ENCODE data around the gene PCIF1. TPM values are rescaled to one million over a fixed set of nuclear protein-coding genes. Genes with fewer than 3 reads are reported as not detected.

Gene PCIF1
- total RNA-seq, 1 donor from 2014 or later = 26.2 TPM

GRCh38 chr20:45958593-45958992 lies 24.1 kb downstream of the PCIF1 start:
- ATAC-seq = no peak
- peak; percentile 5 for DNase-seq
- intact Hi-C loops (cut with micrococcal nuclease) = no loop called here

GRCh38 chr20:45959126-45959525 lies 24.6 kb downstream of the PCIF1 start:
- intact Hi-C loops (cut with micrococcal nuclease) = no loop called here
- DNase-seq = peak; percentile 28
- ATAC-seq = no peak

GRCh38 chr20:45959956-45960630 lies 25.6 kb downstream of the PCIF1 start:
- ATAC-seq = no peak
- intact Hi-C loops (cut with micrococcal nuclease) = no loop called here
- DNase-seq = peak; percentile 17

- intact Hi-C loops (cut with micrococcal nuclease) = no loop called here
- peak; percentile 20 for DNase-seq
- ATAC-seq = no peak
These were observed 27.7 kb downstream of the PCIF1 start for GRCh38 chr20:45962031-45962755.

GRCh38 chr20:45963059-45964005 lies 28.8 kb downstream of the PCIF1 start:
- DNase-seq (peak; percentile 32), ATAC-seq (peak; percentile 23)
- intact Hi-C loops (cut with micrococcal nuclease) = no loop called here

GRCh38 chr20:45964006-45964400 lies 29.5 kb downstream of the PCIF1 start:
- ATAC-seq (no peak), DNase-seq (peak; percentile 18)
- intact Hi-C loops (cut with micrococcal nuclease) = no loop called here

GRCh38 chr20:45965169-45966002 lies 30.9 kb downstream of the PCIF1 start:
- ATAC-seq (no peak), DNase-seq (peak; percentile 19)
- intact Hi-C loops (cut with micrococcal nuclease) = no loop called here

- intact Hi-C loops (cut with micrococcal nuclease) = no loop called here
- DNase-seq = peak; percentile 26
- no peak for ATAC-seq
These were observed 33.1 kb downstream of the PCIF1 start for GRCh38 chr20:45967551-45968080.

GRCh38 chr20:45968081-45968671 lies 33.7 kb downstream of the PCIF1 start:
- intact Hi-C loops (cut with micrococcal nuclease) = no loop called here
- DNase-seq = peak; percentile 29
- ATAC-seq = no peak

GRCh38 chr20:45968801-45969711 lies 34.6 kb downstream of the PCIF1 start:
- intact Hi-C loops (cut with micrococcal nuclease) = no loop called here
- ATAC-seq = no peak
- DNase-seq = peak; percentile 33

GRCh38 chr20:45969712-45970634 lies 35.5 kb downstream of the PCIF1 start:
- DNase-seq (no peak), ATAC-seq (no peak)
- intact Hi-C loops (cut with micrococcal nuclease) = no loop called here

GRCh38 chr20:45970646-45971424 lies 36.4 kb downstream of the PCIF1 start:
- intact Hi-C loops (cut with micrococcal nuclease) = no loop called here
- DNase-seq (peak; percentile 58), ATAC-seq (peak; percentile 2)

- ATAC-seq = no peak
- intact Hi-C loops (cut with micrococcal nuclease) = no loop called here
- DNase-seq = no peak
These were observed 36.9 kb downstream of the PCIF1 start for GRCh38 chr20:45971425-45971674.

- intact Hi-C loops (cut with micrococcal nuclease) = no loop called here
- DNase-seq = peak; percentile 97
These were observed 37.4 kb downstream of the PCIF1 start, which contains the start of gene ZNF335 for GRCh38 chr20:45971675-45972499. ZNF335 (minus strand) TSS chr20:45972203; CDS start chr20:45971410, 793 bp downstream.

More at GRCh38 chr20:45971675-45972499, 37.4 kb downstream of the PCIF1 start, which contains the start of gene ZNF335:
- peak; percentile 94 for ATAC-seq

Measured in left ventricle myocardium superior (tissue), 1 donor.